Embryonic facial prominence (tissue), 1 donor: Measurements from ENCODE around the gene LIMA1.
"Not testable (repeated sequence)": the region's sequence is repeated elsewhere in the genome, so short reads cannot be mapped to it uniquely, and the experiment has no call there.

Experiments
- DNase-seq: peaks from one replicate; pipeline ENCODE4 v3.0.0-alpha.2; 2016; ENCODE audit errors: extremely low spot score

The LIMA1 gene

DNA sequence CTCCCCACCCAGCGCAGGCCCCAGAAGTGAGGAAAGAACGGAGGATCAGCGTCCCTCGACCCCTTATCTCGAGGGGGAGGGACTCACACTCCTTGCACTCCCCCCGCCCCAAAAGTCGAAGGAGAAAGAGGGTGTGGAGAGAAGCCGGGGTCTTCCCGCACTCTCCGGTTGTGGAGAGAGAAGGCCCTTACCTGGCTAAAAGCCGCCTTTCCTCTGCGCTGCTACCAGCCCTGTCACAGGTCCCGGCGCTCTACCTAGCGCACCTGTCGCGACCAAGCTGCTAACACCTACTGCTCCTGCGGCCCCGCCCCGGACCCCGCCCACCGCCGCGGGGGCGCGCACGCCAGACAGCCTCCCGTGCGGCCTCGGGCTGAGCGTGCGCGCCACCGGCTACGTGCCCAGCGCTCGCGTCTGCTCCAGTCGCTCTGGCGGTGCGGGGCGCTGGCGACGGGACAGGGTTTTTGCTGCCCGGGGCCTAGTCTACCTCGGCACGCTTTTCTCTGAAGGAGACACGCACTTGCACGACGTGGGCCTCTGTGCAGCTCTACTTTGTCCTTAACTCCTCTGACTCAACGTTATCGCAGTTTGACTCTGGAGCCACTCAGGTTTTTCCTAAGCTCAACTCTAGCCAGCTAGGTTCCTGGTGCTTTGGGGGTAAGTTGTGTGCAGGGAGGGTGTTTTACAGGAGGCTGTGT lies at the start of gene LIMA1:
TSS of gene LIMA1 (minus strand) at position 292 of the 695 bp plus-strand sequence. CDS start 34,769 bp downstream, outside the sequence.
- DNase-seq, result peak; percentile 79

DNA sequence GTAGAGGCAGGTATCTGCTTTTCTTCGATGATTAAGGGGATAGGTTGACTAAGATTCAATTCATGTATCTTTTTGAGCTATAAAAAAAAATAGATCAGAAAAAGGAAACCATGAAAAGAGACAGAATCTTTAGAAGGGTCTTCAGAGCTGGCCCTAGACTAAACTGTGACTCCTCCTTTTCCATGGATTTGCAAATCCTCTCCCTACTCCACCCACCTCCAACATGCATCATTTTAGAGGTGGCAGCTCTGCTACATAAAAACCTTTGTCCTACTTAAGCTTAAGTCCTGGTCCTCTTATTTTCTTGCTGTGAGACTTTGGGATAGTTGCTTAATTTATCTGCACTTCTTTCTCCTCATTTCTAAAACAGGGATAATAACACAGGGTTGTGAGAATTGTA lies 48.4 kb upstream of the LIMA1 start:
- no peak for DNase-seq

DNA sequence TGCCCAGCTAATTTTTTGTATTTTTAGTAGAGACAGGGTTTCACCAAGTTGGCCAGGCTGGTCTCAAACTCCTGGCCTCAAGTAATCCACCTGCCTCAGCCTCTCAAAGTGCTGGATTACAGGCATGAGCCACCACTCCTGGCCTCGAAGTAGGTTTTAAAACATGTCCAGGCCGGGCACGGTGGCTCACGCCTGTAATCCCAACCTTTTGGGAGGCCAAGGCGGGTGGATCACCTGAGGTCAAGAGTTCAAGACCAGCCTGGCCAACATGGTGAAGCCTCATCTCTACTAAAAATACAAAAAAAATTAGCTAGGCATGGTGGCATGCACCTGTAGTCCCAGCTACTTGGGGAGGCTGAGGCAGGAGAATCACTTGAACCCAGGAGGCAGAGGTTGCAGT lies 45.3 kb upstream of the LIMA1 start:
- not testable (repeated sequence) for DNase-seq

DNA sequence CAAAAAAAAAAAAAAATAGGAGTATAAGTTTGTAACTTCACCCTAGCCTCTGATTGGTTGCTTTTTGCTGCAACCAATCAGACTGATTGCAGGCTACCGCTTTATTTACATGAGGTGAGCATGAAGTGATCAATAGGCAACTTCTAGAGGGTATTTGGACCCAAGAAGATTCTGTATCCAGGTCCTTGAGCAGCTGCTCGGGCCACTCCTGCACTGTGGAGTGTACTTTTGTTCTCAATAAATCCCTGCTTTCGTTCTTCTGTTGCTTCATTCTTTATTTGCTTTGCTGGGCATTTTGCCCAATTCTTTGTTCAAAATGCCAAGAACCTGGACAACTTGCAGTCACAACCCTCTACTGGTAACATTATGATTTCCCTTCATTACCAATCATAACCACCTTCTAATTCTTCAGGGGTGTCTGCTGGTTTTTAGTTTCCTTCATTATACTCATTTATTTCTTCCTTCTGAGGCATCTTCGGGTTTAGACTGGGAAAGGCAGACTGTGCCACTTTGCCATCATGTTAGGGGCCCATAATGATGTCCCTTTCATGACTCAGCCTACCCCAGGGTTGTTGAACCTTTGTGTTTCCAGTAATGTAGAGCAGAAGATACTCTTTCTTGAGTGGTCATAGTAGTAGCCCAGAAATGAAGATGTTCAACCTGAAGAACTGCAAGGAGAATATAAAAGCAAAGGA lies 43.4 kb upstream of the LIMA1 start:
- DNase-seq, result no peak

DNA sequence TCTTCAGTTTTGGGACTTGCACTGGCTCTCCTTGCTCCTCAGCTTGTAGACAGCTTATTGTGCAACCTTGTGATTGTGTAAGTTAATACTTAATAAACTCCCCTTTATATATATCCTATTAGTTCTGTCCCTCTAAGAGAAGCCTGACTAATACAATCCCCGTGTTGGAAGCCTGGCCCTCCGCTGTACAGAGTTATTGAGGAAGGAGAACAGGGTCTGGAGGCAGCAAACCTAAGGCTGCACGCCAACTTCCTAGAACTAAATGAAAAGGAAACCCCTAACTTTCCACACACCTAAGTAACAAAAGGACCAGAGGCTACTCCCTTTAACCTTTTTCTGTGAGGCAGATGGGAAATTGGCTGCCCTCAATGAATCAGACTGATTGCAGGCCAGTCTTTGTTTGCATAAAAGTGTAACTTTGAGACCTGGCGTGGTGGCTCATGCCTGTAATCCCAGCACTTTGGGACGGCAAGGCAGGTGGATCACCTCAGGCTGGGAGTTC lies 42.6 kb upstream of the LIMA1 start:
- no peak for DNase-seq

DNA sequence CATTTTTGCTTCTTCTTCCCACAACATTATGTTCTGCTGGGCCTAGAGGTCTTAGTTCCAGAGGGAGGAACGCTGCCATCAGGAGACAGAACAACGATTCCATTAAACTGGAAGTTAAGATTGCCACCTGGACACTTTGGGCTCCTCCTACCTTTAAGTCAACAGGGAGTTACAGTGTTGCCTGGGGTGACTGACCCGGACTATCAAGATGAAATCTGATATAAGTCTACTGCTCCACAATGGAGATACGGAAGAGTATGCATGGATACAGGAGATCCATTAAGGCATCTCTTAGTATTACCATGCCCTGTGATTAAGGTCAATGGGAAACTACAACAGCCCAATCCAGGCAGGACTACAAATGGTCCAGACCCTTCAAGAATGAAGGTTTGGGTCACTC lies 41.5 kb upstream of the LIMA1 start:
- DNase-seq, result not testable (repeated sequence)

DNA sequence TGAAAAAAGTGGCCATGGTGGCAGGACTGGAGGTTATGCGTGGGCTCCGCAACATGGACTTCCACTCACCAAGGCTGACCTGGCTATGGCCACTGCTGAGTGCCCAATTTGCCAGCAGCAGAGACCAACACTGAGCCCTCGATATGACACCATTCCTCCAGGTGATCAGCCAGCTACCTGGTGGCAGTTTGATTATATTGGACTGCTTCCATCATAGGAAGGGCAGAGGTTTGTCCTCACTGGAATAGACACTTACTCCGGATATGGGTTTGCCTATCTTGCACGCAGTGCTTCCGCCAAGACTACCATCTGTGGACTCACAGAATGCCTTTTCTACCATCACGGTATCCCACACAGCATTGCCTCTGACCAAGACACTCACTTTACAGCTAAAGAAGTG lies 40.8 kb upstream of the LIMA1 start:
- DNase-seq, result not testable (repeated sequence)

DNA sequence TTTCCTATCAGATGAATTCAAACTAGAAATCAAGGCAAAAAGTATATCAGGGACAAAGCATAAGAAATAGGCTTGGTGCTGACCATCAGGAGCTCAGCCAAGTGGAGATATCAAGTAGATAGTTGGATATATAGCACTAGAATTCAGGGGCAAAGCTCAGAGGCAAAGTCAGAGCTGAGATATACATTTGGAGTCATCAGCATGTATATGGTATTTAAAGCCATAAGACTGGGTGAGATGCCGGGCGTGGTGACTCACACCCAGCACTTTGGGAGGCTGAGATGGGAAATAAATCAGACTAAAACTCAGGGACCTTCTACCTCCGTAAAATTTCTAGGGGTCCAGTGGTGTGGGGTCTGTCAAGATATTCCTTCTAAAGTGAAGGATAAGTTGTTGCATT lies 38.9 kb upstream of the LIMA1 start:
- DNase-seq, result no peak

DNA sequence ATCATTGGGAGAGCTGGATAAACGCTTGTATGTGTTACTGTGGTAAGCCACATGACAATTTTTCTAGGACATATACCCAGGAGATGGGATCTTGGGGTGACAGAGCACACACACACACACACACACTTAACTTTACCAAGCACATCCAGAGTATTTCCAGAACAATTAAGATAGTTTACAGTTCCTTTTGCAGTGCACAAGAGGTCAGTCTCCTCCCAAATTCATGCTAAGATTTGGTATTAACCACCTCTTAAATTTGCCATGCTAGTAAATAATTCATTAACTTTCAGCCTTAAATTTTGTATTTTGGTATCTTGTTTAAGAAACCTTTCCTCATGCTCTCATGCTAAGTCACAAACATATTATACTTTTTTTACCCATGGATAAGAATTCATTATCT lies 33.9 kb upstream of the LIMA1 start:
- DNase-seq, result no peak

DNA sequence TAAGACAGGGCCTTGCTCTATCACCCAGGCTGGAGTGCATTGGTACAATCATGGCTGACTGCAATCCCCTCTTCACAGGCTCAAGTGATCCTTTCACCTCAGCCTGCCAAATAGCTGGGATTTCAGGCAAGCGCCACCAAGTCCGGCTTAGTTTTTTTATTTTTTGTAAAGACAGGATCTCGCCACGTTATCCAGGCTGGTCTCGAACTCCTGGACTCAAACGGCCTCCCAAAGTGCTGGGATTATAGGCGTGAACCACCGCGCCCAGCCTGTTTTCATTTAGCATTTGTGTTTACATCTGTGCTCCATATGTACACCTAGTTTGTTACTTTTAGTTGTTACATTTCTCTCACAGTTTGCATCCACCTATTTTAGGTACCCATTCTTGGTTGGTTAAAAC lies 32.5 kb upstream of the LIMA1 start:
- DNase-seq, result no peak

DNA sequence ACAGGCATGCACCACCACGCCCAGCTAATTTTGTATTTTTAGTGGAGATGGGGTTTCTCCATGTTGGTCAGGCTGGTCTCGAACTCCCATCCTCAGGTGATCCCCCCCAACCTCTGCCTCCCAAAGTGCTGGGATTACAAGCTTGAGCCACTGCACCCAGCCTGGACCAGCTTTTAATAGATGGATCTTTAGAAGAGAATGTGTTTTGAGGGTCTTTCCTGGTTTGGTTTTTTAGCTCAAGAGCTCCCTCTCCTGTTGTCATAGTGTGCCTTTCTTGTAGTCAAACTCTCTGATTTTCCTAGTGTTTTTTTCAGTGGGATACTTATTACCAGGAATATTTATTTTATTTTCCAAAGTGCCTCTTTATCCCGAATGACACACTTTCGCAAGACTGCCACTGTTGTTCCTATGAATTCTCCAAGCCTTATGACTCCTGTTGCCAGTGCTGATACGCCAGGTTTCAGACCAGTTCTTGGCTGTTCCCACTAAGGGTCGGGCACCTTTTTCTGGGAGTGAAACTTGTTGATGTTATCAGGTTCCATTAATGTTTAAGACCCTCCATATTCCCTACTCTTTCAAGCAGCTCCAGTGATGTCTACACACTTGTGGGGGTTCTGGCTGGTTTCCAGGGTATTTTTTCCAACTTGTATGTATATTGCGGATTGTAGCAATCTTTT lies 31.5 kb upstream of the LIMA1 start:
- peak; percentile 62 for DNase-seq

DNA sequence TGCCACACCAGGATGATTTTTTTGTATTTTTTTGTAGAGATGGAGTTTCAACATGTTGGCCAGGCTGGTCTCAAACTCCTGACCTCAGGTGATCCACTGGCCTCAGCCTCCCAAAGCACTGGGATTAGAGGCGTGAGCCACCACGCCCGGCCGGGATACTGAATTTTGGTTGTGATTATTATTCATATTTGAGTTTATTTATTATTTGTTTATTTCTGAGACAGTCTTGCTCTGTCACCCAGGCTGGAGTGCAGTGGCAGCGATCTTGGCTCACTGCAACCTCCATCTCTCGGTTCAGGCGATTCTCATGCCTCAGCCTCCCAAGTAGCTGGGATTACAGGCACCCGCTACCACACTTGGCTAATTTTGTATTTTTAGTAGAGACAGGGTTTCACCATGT lies 30.7 kb upstream of the LIMA1 start:
- not testable (repeated sequence) for DNase-seq

DNA sequence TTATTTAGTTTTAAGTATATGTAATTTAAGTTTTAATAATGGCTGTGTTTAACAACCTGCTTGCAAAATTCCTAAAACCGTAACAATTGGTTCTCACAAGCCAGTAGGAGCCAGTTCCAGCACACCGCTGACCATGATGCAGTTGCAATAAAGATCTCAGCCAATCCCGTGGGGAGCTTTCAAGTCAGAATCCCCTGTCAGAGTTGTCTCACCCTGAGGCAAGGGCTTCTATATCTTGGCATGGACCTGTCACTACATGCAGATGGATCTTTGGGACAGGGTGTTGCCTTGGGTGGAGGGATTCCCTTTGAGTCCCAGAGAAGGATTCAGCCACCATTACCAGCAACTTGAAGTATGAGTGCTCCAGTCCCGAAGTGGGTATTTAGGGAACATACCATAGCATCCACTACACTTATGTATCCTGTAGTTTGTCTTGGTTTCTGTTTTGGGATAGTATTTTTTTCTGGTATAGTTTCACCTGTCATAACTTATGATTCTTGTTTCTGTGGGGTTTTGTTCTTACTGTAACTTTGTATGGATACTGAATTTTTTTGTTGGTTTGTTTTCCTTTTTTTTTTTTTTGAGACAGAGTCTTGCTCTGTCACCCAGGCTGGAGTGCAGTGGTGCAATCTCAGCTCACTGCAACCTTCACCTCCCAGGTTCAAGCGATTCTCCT lies 30.1 kb upstream of the LIMA1 start:
- no peak for DNase-seq

DNA sequence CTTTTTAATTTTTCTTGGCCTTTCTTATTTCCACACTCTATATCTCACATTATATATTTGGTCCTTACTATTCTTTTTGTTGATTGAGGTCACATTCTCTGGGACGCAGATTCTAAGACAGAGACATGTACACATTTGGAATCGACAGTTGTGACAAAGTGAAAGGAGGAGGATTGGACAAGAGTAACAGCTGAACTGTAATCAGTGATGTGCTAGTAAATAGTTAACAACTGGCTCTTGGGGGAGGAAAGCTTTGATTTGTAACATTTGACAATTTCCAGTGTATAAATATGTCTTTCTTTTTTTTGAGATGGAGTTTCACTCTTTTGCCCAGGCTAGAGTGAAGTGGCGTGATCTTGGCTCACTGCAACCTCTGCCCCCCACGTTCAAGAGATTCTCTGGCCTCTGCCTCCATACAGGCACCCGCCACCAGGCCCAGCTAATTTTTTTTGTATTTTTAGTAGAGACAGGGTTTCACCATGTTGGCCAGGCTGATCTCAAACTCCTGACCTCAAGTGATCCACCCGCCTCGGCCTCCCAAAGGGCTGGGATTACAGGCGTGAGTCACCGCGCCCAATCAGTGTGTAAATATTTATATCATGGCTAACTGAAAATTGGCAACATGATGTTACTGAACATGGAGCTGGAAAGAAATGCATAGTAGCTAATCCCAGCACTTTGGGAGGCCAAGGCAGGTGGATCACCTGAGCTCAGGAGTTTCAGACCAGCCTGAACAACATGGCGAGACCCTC lies 28.7 kb upstream of the LIMA1 start:
- DNase-seq, result not testable (repeated sequence)

DNA sequence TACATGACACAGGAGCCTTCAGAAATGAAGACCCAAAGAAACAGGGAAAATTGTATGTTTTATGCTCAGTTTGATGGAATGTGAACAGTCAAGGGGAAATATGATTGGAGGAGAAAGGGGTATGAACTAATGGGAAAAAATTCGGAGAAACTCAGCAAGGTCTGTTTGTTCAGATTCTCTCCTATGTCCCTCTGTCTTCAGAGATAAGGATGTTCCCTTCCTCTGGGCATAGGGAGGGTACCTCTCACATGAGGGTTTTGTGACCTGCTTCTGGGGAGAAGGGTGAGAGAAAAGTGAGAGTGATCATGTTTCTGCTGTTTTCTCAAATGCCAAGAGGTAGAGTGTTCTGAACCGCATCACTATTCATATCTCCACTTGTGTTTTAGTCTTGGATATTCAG lies 26.6 kb upstream of the LIMA1 start:
- no peak for DNase-seq

DNA sequence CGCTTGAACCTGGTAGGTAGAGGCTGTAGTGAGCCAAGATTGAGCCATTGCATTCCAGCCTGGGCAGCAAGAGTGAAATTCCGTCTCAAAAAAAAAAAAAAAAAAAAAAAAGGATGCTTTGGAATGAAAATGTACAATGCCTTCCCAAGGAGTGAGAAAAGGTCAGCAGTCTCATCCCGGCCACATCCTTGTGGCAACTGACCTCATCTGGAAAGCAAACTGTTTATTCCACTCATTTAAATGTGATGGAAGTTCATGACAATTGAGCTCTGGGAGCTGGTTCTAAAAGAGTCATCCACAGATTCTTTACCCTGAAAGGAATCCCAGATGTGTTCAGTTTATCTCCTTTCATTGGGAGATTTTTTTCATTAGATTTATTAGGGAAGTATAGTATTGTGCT lies 19.4 kb upstream of the LIMA1 start:
- DNase-seq, result no peak

DNA sequence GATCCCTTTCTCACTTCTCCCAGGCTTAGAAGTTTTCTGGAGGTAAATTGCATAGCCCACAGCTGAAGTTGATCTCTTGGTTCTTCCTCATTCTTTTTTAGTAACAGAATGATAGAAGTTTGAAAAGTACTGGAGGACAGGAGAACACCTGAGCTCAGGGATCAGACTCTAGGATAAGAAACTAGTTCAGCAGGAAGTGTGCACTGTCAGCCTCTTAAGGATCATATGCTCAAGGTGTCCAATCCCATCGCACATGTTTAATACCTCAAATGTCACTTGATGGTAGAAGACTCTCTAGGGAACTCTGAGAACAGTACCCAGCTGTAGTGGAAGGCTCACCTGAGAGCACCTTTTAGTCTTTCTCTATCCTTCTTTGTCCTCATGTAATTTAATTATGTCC lies 14.7 kb upstream of the LIMA1 start:
- no peak for DNase-seq

DNA sequence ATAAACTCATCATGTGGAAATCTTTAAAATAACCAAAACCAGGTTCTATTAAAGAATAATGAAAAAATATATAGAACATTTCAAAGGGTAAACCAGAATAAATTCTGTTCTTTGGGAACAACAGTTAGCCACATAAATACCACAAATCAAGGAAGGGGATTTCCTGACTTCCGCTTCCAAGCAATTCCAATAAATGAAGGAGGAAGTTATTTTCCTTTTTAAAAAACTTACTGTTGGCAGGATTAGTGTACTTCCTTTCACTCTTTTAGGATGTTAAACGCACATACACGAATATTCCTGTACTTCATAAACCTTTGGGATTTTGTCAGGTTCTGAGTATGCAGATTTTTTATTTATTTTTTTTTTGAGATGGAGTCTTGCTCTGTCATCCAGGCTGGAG lies 13.7 kb upstream of the LIMA1 start:
- DNase-seq, result no peak

DNA sequence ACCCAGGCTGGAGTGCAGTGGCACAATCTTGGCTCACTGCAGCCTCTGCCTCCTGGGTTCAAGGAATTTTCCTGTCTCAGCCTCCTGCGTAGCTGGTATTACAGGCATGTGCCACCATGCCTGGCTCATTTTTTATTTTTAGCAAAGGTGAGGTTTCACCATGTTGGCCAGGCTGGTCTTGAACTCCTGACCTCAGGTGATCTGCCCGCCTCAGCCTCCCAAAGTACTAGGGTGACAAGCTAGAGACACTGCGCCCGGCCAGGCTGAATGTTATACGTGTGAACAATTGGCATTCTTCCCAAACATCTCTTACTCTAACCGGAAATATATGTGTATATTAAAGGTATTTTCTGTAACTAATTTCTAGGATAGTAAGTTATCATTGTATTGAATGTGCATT lies 13.2 kb upstream of the LIMA1 start:
- no peak for DNase-seq

DNA sequence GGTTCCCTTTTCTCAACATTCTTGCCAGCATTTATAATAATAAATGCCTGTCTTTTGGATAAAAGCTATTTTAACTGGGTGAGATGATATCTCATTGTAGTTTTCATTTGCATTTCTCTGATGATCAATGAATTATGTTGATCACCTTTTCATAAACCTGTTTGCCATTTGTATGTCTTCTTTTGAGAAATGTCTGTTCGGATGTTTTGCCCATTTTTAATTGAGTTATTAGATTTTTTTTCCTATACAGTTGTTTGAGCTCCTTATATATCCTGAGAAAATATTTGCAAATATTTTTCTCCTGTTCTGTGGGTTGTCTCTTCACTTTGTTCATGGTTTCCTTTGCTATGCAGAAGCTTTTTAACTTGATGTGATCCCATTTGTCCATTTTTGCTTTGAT lies 8.1 kb upstream of the LIMA1 start:
- DNase-seq, result no peak

DNA sequence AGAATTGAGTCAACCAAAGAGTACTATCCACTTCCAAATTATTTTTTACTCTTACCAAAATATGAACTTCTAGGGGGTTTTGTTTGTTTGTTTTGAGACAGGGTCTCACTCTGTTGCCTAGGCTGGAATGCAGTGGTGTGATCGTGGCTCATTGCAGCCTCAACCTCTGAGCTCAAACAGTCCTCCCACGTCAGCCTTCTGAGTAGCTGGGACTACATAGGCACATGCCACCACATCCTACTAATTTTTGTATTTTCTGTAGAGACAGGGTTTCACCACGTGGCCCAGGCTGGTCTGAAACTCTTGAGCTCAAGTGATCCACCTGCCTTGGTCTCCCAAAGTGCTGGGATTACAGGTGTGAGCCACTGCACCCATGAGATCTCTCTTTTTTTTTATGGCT lies 7.4 kb upstream of the LIMA1 start:
- DNase-seq, result not testable (repeated sequence)

DNA sequence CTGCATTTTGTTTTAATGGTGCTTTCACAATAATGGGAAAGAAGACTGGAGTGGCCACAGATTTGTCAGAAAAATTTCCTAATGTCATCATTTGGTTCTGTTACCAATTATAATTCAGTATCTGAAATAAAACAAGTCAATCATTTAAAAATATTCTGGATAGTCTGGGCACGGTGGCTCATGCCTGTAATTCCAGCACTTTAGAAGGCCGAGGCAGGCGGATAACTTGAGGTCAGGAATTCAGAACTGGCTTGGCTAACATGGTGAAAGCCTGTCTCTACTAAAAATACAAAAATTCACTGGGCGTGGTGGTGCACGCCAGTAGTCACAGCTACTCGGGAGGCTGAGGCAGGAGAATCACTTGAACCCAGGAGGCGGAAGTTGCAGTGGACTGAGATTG lies 4.0 kb upstream of the LIMA1 start:
- no peak for DNase-seq
